Daoy (cell line): ENCODE measurements around the gene VSIG10L. TPM values are rescaled to one million over a fixed set of nuclear protein-coding genes. Genes with fewer than 3 reads are reported as not detected.

ENCODE experiments used
- DNase-seq: peaks from one replicate; pipeline ENCODE4 v3.0.0-alpha.2; 2015; ENCODE audit warnings: low read depth
- total RNA-seq: library from RNA; depleted of rRNA; stranded (reverse); fragments of >200 nt; shearing (Covaris generic); gene quantifications from 2 replicates; pipeline ENCODE4 v1.2.3, GENCODE V29; 2014; rRNA removed

Gene VSIG10L
- total RNA-seq, result 0.74 and 1.1 TPM in 2 replicates

DNA sequence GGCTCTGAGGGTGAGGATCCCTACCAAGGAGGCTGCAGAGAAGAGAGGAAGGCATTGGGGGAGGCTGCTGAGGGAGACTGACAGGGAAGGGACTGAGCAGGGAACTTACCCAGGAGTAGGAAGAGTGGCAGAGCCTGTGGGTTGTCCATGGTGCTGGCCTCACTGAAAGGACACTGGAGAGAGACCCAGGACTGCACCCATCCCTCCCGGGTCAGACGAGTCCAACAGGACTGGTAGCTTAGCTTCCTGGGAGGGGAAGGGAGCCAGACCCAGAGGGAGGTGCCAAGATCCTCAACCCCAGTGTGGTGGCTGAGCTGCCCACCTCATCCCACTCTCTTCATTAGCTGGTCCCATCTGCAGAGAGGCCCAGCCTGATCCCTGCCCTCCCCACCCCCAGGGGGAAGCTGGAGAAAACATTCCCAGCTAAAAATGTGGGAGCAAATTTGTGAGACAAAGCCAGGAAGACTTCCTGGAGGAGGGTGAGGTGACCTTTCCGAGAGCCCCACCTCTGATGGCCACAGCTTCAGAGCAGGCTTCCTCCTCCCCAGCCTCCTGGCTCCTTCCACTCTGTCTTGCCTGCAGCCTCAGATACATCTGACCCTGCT, at the start of gene VSIG10L:
Gene VSIG10L (minus strand): TSS at position 164 of the 605 bp plus-strand sequence. CDS start 15 bp downstream, at position 149.
- DNase-seq, result no peak

DNA sequence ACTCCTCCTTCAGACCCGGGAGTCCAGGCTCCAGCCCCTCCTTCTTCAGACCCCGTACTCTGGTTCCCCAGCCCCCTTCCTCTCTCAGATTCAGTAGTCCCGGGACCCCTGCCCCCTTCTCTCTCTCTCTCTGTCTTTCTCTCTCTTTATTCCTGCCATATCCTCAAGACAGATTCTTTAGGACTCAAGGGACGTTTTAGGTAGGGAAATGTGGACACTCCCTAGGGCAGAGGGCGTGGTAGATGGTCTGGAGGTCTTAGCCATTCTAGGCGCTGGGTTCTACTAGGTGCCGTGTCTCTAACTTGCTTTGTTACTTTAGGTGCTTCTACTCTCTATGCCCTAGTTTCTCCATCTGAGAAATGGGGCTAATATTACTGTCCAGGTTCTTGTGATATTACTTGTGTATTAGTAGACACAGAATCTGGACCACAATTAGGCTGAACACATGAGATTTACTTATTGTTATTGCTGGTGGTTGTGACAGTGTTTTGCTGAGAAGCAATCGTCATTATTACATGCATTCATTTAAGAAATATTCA, 49.2 kb upstream of the VSIG10L start:
- DNase-seq, result no peak

GRCh38 chr19:51389143-51389542, 47.2 kb upstream of the VSIG10L start:
- DNase-seq, result no peak

GRCh38 chr19:51387924-51388389, 46.0 kb upstream of the VSIG10L start, which contains the start of gene LIM2:
TSS of gene LIM2 (minus strand) at chr19:51387974. CDS start at chr19:51387443, 531 bp downstream.
- DNase-seq, result no peak

DNA sequence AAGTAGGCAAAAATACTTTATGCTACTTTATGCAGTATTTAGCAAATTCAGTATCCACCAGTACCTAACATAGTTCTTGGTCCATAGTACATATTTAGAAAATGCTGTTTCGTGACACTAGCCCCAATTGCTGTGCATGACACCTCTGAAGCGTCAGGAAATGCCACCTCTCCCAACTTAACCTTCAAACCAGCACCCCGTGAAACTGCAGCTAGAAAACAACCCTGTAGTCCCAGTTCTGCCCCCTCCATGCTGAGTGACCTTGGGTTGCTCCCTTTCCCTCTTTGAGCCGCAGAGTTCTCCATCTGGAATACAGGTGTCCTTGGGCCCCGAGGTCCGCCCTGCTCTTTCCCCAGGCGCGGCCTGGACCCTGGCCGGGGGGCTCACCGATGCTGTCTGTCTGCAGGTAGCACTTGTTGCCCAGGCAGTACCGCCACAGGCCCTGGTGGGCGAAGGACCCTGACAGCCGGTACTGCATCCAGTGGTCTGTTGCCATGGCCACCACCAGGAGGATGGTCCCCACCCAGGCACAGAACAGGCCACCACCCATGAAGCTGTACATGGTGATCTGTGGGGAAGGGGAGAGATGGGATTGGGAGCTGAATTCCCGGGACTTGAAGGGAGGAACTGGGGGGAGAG, 45.1 kb upstream of the VSIG10L start:
- DNase-seq, result no peak

GRCh38 chr19:51382004-51382403, 40.1 kb upstream of the VSIG10L start:
- DNase-seq, result no peak

DNA sequence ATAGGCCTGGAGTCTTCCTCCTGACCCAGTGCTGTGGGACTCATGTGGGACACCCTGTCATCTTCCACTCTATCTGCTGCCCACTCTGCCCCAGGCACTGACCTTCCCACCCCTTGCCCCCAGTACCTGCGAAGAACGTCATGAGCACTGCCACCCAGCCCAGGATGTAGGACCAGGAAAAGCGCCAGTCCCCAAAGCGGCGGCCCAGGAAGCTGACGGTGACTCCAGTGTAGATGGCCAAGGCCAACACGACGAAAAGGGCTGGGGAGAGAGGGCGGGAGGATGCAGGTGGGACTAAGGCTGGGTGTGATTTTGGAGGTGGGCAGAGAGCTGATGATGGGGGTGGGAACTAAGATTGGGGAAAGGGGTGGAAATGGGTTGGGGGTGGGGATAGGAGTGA, 38.4 kb upstream of the VSIG10L start:
- DNase-seq, result no peak

- no peak for DNase-seq
Measured at GRCh38 chr19:51377422-51377821, 35.5 kb upstream of the VSIG10L start.

- peak; percentile 36 for DNase-seq
Measured at GRCh38 chr19:51375504-51376221, 33.7 kb upstream of the VSIG10L start.

GRCh38 chr19:51372649-51373504, 30.9 kb upstream of the VSIG10L start, which contains the start of gene NKG7:
TSS of gene NKG7 (minus strand) at chr19:51372654. CDS start at chr19:51372535, 119 bp downstream.
- DNase-seq, result peak; percentile 27

- no peak for DNase-seq
Measured at GRCh38 chr19:51372021-51372648, 30.2 kb upstream of the VSIG10L start.

GRCh38 chr19:51371186-51371690, 29.3 kb upstream of the VSIG10L start:
- DNase-seq, result no peak

DNA sequence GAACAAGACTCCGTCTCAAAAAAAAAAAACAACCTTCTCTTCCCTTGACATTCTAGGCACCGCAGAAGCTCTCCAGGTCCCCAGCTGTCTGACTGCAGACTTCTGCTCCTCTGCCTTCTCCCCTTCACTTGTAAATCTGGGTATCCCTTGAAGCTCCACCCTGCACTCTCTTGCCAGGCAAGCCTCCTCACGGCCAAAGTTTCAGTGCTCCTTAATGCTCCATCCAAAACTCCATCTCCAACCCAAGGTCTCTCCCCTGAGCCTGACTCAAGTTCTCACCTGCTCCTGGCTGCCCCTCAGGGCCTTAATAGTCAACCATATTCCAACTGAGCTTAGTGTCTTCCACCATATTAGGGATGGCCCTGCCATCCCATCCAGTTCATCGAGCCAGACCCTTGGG, 28.3 kb upstream of the VSIG10L start:
- DNase-seq, result no peak

- DNase-seq, result no peak
Measured at GRCh38 chr19:51368366-51369282, 26.7 kb upstream of the VSIG10L start, which contains the start of gene CLDND2. TSS of gene CLDND2 (minus strand) at chr19:51369003. CDS start at chr19:51368577, 426 bp downstream.

GRCh38 chr19:51367565-51368365, 25.8 kb upstream of the VSIG10L start:
- peak; percentile 99 for DNase-seq

DNA sequence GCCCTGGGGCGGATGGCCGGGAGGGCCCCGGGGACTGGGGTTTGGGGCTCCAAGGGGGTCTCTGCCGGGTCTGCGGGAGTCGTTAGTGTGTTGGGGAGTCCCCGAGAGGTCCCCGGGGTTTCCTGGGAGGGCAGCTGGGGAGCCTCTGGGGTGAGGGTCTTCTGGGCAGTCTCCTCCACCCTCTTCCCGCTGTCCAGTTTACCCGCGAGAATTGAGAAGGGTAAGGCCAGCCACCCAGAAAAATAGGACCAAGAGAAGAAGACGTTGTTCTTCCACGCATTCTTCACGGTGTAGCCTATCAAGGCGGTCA, 25.3 kb upstream of the VSIG10L start:
- DNase-seq, result no peak

- peak; percentile 99 for DNase-seq
Measured at GRCh38 chr19:51366389-51367254, 24.7 kb upstream of the VSIG10L start.

DNA sequence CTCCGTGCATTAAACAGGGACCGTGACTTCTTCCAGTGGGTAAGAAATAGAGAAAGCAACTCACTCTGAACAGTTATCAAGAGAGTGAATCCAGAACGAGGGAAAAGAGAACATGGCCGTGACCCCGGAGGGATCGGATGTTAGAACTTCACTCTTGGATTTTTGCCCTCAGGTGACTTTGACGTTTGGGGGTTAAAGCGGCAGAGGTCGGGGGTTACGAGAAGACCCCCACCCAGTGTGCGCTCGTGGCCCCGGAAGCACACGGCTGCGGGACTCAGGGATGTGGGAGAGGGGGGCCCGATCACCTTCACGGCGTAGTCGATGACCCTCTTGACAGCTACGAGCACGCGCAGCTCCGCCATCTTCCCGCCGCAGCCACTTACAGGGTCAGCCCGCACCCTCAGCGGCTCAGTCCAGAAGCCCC, 24.0 kb upstream of the VSIG10L start, which contains the start of gene ETFB:
Gene ETFB (minus strand): TSS at position 424 of the 424 bp plus-strand sequence. CDS start 62 bp downstream, at position 362.
- no peak for DNase-seq
